H1 (cell line): Measurements from ENCODE around the gene RNGTT. TPM values are rescaled to one million over a fixed set of nuclear protein-coding genes. Genes with fewer than 3 reads are reported as not detected.

Experiments
- CREB1 ChIP-seq: IDR thresholded peaks from 2 replicates; pipeline ENCODE4 v1.6.1; 2012; ENCODE audit warnings: inconsistent platforms
- TAF1 ChIP-seq: IDR thresholded peaks from 2 replicates; pipeline ENCODE4 v1.6.1; 2011; ENCODE audit warnings: mild to moderate bottlenecking, low read depth, low read length
- polyA plus RNA-seq, 7 experiments: library from polyadenylated mRNA; depleted of rRNA in 3 of 7; stranded (reverse) in 5 of 7; unstranded in 2 of 7; fragments of >200 nt in 5 of 7; fragments of 200-250 nt in 2 of 7; gene quantifications; 1 replicate in 5 of 7; 2 replicates in 1 of 7; 4 replicates in 1 of 7; pipeline versions ENCODE4 v1.2.1 to v1.2.3, GENCODE V29; 2011 to 2013; ENCODE audit warnings: missing spikeins in 2 of 7, mixed read lengths in 2 of 7
- total RNA-seq: library from RNA; stranded (reverse); fragmentation: NEBNext Ultra II Directional; extraction: Animal tissue kit (Norgen Biotek cat#: 25700); gene quantifications from 2 replicates; pipeline ENCODE4 v1.2.1, GENCODE V29; 2021

The RNGTT gene
- total and polyA plus RNA-seq, 2 of the 8 experiments (the other 6 are each of a cell fraction or from before 2014, with no cell fraction given) = 3.6 to 21.2 TPM

GRCh38 chr6:88663801-88664200 is 299.6 kb downstream of the RNGTT start (continued):
- TF ChIP-seq TAF1 (no peak), CREB1 (no peak)
